IPS-NIHi7 (cell line): ENCODE data around the gene COL4A2.

Source experiments
- DNase-seq: peaks from one replicate; pipeline ENCODE4 v3.0.0; 2012; ENCODE audit warnings: mixed read lengths; ENCODE audit errors: extremely low spot score

Gene COL4A2

GRCh38 chr13:110306960-110307766 is at the start of gene COL4A2, which contains the start of gene COL4A1:
Gene COL4A2 (plus strand): TSS chr13:110307284. CDS start chr13:110307904, 620 bp downstream.
Gene COL4A1 (minus strand): TSS chr13:110307157. CDS start chr13:110307027, 130 bp downstream.
- DNase-seq, result peak; percentile 69

GRCh38 chr13:110257408-110257807 is 49.7 kb upstream of the COL4A2 start:
- no peak for DNase-seq

GRCh38 chr13:110258876-110259631 is 48.0 kb upstream of the COL4A2 start:
- DNase-seq, result no peak

DNA sequence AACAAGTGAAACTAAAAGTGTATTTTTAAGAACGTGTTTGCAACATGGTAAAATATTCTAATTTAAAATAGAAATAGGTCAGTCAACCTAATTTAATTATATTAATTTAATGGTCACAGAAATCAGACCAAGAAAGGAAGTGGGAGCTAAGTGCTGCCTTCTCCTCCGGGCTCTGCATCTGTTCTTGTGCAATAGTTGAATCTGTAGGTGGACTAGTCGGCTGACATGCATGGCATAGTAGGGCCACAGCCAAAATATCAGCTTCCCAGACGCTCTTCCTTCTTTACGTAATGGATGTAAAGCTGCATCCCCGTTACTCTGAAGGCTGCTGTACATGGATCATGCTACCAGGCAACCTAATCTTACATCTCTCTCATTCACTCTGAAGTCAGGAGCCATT is 47.4 kb upstream of the COL4A2 start:
- no peak for DNase-seq

DNA sequence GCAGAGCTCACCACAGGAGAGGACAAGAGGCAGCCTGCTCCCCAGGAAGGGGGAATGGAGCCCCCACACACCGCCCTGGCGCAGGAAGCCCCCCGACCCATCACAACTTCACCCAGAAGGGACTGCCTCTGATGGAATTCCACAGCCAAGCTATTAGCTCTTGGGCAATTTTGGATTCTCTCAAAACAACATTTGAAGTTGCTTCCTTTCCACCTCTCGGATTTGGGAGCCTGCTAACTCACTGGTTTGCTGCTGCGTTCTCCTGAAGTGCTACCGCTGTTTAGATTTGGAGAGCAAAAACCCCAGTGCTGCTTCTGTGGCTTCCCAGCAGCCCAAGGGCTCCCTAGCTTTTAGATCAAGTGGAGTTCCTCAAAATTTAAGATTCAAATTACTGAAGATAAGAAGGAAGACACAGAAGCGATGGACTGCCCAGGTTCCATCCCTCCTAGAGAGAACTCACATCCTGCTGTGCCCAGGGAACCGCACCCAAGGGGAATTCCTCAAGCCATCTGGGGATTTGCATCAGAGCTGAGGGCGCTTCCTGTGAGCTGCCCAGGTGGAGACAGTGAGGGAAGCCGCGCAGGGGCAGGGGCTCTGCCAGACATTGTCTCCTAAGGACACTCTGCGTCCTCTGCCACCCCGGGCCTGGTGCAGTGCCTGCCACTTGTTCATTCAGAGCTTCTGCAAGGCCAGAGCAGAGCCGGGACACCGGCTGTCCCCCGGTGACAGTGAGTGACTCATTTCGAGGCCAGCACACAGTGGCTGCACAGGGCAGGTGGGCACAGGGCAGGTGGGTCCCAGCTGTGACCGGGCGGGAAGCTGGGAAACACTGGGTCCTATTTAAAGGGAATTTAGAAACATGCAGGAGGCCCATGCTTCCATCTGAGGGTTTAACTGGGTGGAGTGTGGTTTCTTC is 45.7 kb upstream of the COL4A2 start:
- peak; percentile 45 for DNase-seq

DNA sequence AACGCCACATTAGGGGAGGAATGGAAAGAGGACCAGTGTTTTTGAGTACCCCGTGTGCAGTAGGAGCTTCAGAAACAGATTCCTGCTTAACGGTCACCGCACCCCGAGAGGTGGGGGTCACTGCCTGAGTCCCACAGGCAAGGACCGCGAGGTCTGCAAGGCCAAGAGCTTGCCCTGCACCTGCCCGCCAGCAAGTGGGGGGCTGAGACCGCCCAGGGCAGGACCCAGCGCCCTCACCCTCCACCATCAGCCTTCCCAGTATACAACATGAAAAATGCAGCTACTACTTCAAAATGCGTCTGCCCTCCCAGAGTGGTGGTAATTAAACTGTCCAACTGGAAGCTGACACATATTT is 45.0 kb upstream of the COL4A2 start:
- no peak for DNase-seq

DNA sequence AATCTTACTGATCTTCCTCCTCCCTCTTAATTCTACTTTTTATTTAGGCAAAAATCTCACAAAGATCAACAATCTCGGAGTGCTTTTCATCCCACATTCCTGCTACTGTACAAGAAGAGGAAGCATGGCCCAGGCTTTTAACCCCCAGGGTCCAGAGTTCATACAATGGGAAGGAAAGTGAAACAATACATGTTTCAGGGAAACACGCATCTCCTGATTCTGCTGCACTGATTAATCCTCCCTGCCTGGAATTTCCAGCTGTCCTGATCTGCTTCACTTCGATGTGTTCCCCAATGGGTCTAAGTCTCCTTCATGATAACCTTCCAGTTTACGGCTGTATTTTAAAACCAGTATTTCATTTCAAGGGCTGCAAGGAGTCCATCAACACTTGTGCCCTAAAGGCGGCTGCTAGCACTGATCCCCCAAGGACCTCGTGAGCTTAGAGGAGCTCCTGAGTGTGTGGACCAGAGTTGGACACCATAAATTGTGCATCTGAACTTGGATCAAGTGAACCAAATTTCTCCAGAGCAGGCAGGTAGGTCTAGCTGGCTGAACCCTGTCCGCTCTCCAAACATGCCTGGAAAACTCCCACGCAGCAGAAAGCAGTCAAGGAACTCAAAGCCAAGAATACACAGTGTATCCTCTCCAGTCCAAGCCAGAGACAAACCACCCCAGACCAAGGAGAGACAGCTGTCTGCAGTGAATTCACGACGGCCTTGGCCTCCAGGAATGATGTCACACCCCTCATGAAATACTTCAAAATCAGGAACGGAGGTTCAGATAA is 44.4 kb upstream of the COL4A2 start:
- DNase-seq, result no peak

DNA sequence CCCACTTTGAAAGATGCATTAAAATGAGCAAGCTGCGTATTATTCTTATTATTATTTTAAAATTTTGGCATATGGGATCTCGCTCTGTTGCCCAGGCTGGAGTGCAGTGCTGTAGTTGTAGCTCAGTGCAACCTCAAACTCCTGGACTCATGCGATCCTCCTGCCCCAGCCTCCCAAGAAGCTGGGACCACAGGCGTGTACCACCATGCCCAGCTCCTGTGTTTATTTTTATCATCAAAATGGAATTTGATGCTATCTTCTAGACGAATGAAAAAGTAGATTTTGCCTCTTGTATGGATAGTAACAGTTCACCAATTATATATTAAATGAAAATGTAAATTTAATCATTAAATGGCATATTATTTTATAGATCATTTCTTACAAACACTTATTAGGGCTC is 43.7 kb upstream of the COL4A2 start:
- no peak for DNase-seq

GRCh38 chr13:110263888-110264287 is 43.2 kb upstream of the COL4A2 start:
- peak; percentile 26 for DNase-seq

DNA sequence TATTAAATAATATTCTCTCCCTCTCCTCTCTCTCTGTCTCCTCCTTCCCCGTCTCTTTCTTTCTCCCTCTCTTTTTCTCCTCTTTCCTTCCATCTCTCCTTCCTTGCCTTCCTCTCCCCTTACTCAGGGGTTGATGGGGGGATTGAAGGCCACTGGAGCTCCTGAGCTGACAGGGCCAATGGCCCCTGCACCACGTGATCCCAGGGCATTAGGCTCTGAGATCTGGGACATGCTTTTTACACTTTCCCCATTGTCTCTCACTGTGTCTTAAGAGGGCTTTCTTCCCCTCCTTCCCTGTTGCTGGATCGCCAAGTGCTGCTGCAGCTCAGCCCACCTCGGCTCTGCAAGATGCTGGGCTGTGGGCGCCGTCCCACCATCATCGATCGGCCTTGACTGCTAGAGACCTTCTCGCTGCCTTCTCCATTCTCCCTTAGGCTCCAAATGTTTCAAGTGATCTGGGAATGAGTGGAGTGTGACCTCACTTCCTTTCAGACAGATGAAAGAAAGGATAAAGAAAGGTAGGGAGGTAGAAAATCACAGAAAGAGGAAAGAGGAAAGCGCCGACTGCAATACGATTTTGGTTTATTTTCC is 42.3 kb upstream of the COL4A2 start:
- DNase-seq, result no peak

DNA sequence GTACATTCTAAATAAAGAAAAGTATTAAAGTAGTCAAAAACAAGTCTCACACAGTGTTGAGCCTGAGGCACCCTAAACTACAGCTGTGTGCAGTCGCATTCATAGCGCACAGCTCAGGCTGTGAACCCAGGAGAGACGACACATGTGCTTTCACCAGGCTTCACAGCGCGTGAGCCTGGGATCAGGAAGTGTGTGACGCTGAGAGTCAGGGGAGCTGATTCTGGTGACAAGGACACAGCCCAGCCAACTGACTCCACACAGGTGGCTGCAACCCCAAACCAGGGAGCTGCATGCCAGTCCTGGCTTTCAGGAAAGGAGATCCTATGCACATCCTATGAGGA is 41.8 kb upstream of the COL4A2 start:
- no peak for DNase-seq

- no peak for DNase-seq
Measured at GRCh38 chr13:110265682-110266430, 41.2 kb upstream of the COL4A2 start.

- DNase-seq, result no peak
Measured at GRCh38 chr13:110266431-110266809, 40.7 kb upstream of the COL4A2 start.

DNA sequence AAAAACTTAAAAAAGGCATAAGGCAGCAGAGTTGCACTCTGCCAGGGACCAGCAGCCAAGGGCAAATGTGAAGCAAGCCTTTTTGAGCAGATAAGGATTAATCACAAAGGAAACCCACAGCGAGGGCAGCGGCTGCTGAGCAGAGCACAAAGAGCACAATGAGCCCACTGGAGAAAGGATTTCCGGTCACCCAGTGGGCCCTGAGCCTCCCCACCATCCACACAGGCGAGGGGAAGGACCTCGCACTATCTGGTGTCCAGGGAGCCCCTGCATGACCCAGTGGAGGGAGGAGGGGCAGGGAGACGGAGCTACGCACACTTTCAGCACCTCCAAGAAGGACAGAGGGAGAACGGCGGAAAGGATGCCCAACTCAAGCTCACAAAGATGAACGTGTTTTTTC is 40.1 kb upstream of the COL4A2 start:
- DNase-seq, result peak; percentile 66

GRCh38 chr13:110268061-110268460 is 39.0 kb upstream of the COL4A2 start:
- DNase-seq, result no peak

- DNase-seq, result no peak
Measured at GRCh38 chr13:110268576-110269185, 38.4 kb upstream of the COL4A2 start.

- no peak for DNase-seq
Measured at GRCh38 chr13:110269509-110270185, 37.4 kb upstream of the COL4A2 start.

GRCh38 chr13:110270507-110270906 is 36.6 kb upstream of the COL4A2 start:
- no peak for DNase-seq

GRCh38 chr13:110271313-110271712 is 35.8 kb upstream of the COL4A2 start:
- DNase-seq, result no peak
